Measurements from ENCODE around the gene CYLD. TPM values are rescaled to one million over a fixed set of nuclear protein-coding genes. Genes with fewer than 3 reads are reported as not detected.
A peak's percentile ranks its signal among the peaks of the same experiment; 100 is the strongest.

Gene CYLD
- total and polyA plus RNA-seq, 8 donors, result 27.1 to 52.1 (median 30.3) TPM

DNA sequence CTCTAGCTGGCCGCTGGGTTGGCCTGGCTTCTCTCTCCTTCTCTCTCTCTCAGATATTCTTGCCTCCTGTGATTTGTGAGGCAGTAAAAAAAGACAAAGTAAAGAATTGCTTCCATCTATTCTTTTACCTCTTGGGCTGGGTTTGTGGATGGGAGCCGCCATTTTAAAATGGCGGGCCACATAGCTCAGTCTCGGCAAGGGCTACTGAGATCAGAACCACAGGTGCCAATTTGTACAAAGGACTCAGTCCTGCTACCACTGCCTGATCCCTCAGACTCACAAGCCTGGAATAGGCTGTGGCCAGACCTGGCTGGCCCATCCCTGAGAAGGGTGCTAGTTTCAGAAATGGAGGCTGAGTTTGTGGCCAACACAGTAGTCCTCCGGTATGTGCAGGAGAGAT, 24.4 kb upstream of the CYLD start:
- Histone ChIP-seq H3K9me3 (no peaks in the 10 kb centered on the region), H3K4me1 (peaks cover 0 to 53% of the 10 kb centered on the region in 2 donors), H3K27ac (no peak overlapping the region), H3K27me3 (no peaks in the 10 kb centered on the region), H3K36me3 (peaks cover 0 to 11% of the 10 kb centered on the region in 2 donors), H3K4me3 (no peak overlapping the region)
- TF ChIP-seq, protein P1, sequence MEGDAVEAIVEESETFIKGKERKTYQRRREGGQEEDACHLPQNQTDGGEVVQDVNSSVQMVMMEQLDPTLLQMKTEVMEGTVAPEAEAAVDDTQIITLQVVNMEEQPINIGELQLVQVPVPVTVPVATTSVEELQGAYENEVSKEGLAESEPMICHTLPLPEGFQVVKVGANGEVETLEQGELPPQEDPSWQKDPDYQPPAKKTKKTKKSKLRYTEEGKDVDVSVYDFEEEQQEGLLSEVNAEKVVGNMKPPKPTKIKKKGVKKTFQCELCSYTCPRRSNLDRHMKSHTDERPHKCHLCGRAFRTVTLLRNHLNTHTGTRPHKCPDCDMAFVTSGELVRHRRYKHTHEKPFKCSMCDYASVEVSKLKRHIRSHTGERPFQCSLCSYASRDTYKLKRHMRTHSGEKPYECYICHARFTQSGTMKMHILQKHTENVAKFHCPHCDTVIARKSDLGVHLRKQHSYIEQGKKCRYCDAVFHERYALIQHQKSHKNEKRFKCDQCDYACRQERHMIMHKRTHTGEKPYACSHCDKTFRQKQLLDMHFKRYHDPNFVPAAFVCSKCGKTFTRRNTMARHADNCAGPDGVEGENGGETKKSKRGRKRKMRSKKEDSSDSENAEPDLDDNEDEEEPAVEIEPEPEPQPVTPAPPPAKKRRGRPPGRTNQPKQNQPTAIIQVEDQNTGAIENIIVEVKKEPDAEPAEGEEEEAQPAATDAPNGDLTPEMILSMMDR (IDR thresholded peaks at IDR 0.05), result no peak
- DNase-seq (no peak), ATAC-seq (no peak)
- intact Hi-C loops (cut with DNase I), result no loop called here

- Histone ChIP-seq H3K27me3 (no peaks in the 10 kb centered on the region), H3K27ac (no peak overlapping the region), H3K4me1 (peaks cover 0 to 46% of the 10 kb centered on the region in 2 donors), H3K36me3 (peaks cover 0 to 18% of the 10 kb centered on the region in 2 donors), H3K4me3 (no peak overlapping the region), H3K9me3 (no peaks in the 10 kb centered on the region)
- ATAC-seq (no peak), DNase-seq (no peak)
- TF ChIP-seq, protein P1 (IDR thresholded peaks at IDR 0.05), result no peak
- intact Hi-C loops (cut with DNase I), result no loop called here
These were observed 23.7 kb upstream of the CYLD start for GRCh38 chr16:50718061-50718760.

- intact Hi-C loops (cut with DNase I), result no loop called here
- H3K27me3 ChIP-seq, result no peaks in the 10 kb centered on the region
- no peak overlapping the region for H3K4me3 ChIP-seq
- ATAC-seq, result peak; percentile 74
- TF ChIP-seq, protein P1 (IDR thresholded peaks at IDR 0.05), result no peak
- H3K4me1 ChIP-seq, result peaks cover 0 to 39% of the 10 kb centered on the region in 2 donors
- peaks cover 0 to 1% of the 10 kb centered on the region in 2 donors for H3K9me3 ChIP-seq
- H3K27ac ChIP-seq, result no peak overlapping the region
- H3K36me3 ChIP-seq, result peaks cover 0 to 24% of the 10 kb centered on the region in 2 donors
- no peak for DNase-seq
These were observed 23.0 kb upstream of the CYLD start for GRCh38 chr16:50718761-50719400.

GRCh38 chr16:50719401-50720337, 22.2 kb upstream of the CYLD start:
- intact Hi-C loops (cut with DNase I), result no loop called here
- ATAC-seq (peak; percentile 86), DNase-seq (peak in 1 of 4 donors; percentile 45)
- peaks cover 0 to 31% of the 10 kb centered on the region in 2 donors for H3K36me3 ChIP-seq
- no peaks in the 10 kb centered on the region for H3K27me3 ChIP-seq
- no peak overlapping the region for H3K4me3 ChIP-seq
- TF ChIP-seq, protein P1 (IDR thresholded peaks at IDR 0.05), result no peak
- peaks cover 0 to 31% of the 10 kb centered on the region in 2 donors for H3K4me1 ChIP-seq
- peaks cover 0 to 6% of the 10 kb centered on the region in 2 donors for H3K9me3 ChIP-seq
- no peak overlapping the region for H3K27ac ChIP-seq
